ENCODE measurements around the gene CUTC.

Gene CUTC

GRCh38 chr10:99784727-99785441 lies 52.9 kb downstream of the CUTC start:
- no peak for DNase-seq

DNA sequence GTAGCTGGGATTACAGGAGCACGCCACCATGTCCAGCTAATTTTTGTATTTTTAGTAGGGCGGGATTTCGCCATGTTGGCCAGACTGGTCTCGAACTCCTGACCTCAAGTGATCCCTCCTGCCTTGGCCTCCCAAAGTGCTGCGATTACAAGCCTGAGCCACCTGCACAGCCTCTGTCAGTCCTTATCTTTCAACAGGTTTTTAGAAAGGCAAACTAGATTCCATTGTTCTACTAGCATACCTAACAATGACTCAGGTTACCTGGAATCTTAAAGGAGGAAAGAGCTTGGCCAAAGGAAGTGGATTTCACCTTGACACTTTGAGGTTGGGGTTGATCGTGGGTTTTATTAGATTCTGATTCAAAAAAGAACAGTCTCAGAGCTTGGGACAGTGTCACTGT lies 53.6 kb downstream of the CUTC start:
- no peak for DNase-seq

GRCh38 chr10:99787311-99787710 lies 55.3 kb downstream of the CUTC start:
- no peak for DNase-seq

- no peak for DNase-seq
Measured at GRCh38 chr10:99787782-99788445, 55.9 kb downstream of the CUTC start.

DNA sequence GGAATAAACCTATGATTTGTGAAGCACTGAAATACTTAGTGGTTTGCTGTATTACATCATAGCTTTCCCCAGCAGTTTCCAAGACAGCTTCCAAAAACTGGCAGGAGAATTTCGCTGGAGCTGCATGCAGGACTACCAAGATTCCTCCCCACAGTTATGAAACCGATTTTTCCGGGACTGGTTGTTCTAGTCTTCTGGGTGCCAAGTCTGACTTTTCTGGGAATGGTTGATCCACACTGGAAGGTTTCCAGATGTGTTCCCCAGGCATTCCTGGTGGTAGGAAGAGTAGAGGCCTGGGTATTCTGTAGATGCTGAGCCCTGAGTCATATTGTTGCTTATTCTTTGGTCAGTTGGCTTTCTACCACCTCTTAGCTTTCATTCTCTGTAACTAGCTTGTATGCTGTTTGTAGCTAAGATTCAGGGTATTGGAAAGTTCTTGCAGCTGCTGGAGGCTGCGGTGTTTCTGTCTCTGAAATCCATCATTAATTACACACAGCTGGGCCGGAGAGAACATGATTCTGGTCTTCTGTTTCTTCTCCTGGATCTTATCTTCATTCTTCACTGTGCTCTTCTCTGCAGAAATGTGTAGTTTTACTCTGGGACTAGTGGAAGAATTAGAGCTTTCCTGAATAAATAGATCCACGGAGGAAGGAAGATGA lies 56.7 kb downstream of the CUTC start:
- DNase-seq: no peak

DNA sequence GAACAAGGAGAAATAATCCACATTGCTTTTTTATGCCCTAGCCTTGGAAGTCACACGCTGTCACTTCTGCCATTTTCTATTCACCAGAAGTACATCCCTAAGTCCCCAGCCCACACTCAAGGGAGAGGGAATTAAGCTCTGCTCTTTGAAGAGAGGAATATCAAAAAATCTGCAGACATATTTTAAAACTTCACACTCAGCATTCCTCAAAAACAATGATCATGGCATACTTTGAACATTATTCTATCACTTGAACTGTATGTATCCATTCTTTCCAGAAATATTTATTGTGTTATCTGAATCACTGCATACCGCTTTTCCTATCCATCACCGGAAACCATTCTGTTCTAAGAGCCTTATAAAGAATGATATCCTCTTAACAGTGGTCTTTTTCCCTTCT lies 59.8 kb downstream of the CUTC start:
- DNase-seq: no peak

DNA sequence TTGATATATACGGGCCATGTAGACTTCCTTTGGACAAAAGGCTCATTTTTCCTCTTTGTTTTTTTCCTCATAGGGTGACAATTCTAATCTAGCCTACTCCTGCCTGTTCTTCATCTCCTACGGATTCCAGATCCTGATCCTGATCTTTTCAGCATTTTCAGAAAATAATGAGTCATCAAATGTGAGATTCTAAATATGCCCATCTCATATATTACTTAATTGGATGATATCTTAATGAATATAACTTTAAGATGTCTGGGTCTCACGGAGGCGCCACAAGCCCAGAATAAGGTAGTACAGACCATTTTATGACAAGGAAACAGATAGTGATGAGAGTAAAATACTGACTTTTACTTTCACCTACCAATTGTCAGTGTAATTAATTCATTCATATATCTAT lies 61.8 kb downstream of the CUTC start:
- no peak for DNase-seq

GRCh38 chr10:99796928-99797327 lies 64.9 kb downstream of the CUTC start:
- no peak for DNase-seq

DNA sequence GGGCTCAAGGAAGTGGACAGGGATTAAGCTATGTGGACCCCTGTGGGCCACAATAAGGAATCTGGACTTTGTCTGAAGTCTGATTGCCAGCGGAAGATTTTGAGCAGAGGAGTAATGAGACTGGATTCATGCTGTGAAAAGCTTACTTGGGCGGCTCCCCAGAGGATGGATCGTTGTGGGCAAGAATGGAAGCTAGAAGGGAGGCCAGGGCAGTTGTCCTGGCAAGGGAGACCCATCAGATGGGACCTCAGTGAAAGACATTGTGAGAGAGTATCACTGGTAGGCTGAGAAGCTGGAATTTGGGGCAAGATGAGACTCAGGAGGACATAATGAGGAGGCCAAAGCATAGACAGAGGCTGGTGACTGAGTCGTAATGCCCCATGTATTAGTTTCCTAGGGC lies 66.0 kb downstream of the CUTC start:
- DNase-seq: no peak

- DNase-seq: no peak
Measured at GRCh38 chr10:99798920-99799319, 66.9 kb downstream of the CUTC start.

DNA sequence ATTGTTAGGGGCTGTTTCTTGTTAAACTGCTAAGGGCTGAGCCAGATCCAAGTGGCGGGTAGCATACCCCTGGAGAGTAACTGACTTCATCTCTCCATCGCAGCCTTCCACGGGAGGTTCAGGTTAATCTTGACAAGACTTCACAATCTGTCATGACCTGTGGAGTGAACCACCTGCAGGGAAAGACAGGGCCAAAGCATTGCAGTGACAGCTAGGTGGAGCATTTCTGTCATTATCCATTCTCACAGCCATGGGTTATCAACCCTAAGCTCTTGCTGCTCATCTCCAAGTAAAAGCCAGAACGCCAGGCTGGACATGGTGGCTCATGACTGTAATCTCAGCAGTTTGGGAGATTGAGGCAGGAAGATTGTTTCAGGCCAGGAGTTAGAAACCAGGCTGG lies 67.6 kb downstream of the CUTC start:
- no peak for DNase-seq

DNA sequence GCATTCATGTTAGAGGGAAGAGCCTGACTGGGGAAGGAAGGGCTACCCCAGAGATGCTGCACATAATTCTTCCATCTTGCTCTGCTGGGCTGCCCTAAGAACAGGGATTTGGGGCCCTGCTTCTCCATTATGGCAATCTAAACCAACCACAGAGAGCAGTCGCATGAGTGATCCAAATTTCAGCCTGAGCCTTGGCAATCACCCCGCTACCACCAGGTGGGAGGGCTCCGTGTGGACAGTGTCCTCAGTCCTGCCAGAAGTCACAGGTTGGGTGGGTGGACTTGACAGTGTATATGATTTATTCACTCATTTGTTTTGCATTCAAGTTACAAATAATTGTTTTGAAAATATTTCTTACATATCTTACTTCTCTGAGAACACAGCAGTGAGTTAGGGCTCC lies 72.4 kb downstream of the CUTC start:
- no peak for DNase-seq

GRCh38 chr10:99805190-99805589 lies 73.2 kb downstream of the CUTC start:
- DNase-seq: no peak

All from stimulated activated CD8-positive, alpha-beta memory T cell treated with anti-CD3 and anti-CD28 coated beads, Interleukin-4, amount 100 ng/mL, for 48 hours (primary cell).